Caco-2 (cell line): Measurements from ENCODE around the gene TNFRSF21. TPM values are rescaled to one million over a fixed set of nuclear protein-coding genes. Genes with fewer than 3 reads are reported as not detected.

Experiments used
- BruUV-seq: library from RNA; stranded (reverse); fragments of 400-500 nt; replicated peaks from 2 replicates; lab custom pipeline; 2021; lab: Mats Ljungman, UMichigan
- CTCF ChIA-PET: fragments of 300-600 bp; sonication (Branson Sonifier 250); formaldehyde crosslinking; loops from one replicate; lab custom pipeline; 2022; ENCODE audit warnings: antibody characterized with exemption; lab: Charles Lee
- POLR2A ChIA-PET: fragments of 300-600 bp; sonication (Branson Sonifier 250); formaldehyde crosslinking; loops from one replicate; lab custom pipeline; 2022; ENCODE audit warnings: antibody characterized with exemption; lab: Charles Lee
- DNase-seq, 2 experiments: peaks; one replicate each; pipeline versions ENCODE4 v3.0.0 to v3.0.0-alpha.2; 2020 to 2022
- H3K27me3 ChIP-seq: replicated peaks from 2 replicates; pipeline ENCODE4 v1.6.0; 2011; ENCODE audit warnings: low read length; ENCODE audit not compliant: control insufficient read depth, insufficient read depth
- H3K36me3 ChIP-seq: 2 replicates; pipeline ENCODE4 v1.5.1; 2011; ENCODE audit warnings: low read length; ENCODE audit not compliant: control insufficient read depth, insufficient read depth
- H3K4me1 ChIP-seq: fragments of 250-450 bp; sonication (Bioruptor Pico); 2 replicates; pipeline ENCODE4 v1.5.1; 2020; ENCODE audit warnings: mild to moderate bottlenecking
- H3K4me3 ChIP-seq: 2 replicates; pipeline ENCODE4 v1.5.1; 2011; ENCODE audit warnings: low read depth, mild to moderate bottlenecking, control low read depth, low read length
- H3K9me3 ChIP-seq: fragments of 250-450 bp; sonication (Bioruptor Pico); 2 replicates; pipeline ENCODE4 v1.5.1; 2020; ENCODE audit warnings: mild to moderate bottlenecking, moderate library complexity
- H3K27ac Mint-ChIP-seq: one replicate; pipeline ENCODE4 v1.8.0; 2022; ENCODE audit warnings: mixed read lengths; ENCODE audit not compliant: unreplicated experiment
- H3K27me3 Mint-ChIP-seq: one replicate; pipeline ENCODE4 v1.8.0; 2022; ENCODE audit warnings: mixed read lengths; ENCODE audit not compliant: insufficient read depth, unreplicated experiment
- H3K36me3 Mint-ChIP-seq: one replicate; pipeline ENCODE4 v1.8.0; 2022; ENCODE audit warnings: mild to moderate bottlenecking, mixed read lengths; ENCODE audit not compliant: insufficient read depth, unreplicated experiment
- H3K4me1 Mint-ChIP-seq: one replicate; pipeline ENCODE4 v1.8.0; 2022; ENCODE audit warnings: low read depth, mixed read lengths; ENCODE audit not compliant: unreplicated experiment
- H3K4me3 Mint-ChIP-seq: one replicate; pipeline ENCODE4 v1.8.0; 2022; ENCODE audit warnings: mild to moderate bottlenecking, moderate library complexity, mixed read lengths; ENCODE audit not compliant: unreplicated experiment
- H3K9me3 Mint-ChIP-seq: one replicate; pipeline ENCODE4 v1.8.0; 2022; ENCODE audit warnings: mixed read lengths; ENCODE audit not compliant: unreplicated experiment
- CTCF ChIP-seq, 2 experiments: fragments of 200-600 bp in 1 of 2; IDR thresholded peaks; 1 replicate in 1 of 2; 2 replicates in 1 of 2; pipeline versions ENCODE4 v1.5.1 to v1.8.0; 2011 to 2022; ENCODE audit warnings: antibody characterized with exemption in 1 of 2, control low read depth in 1 of 2, inconsistent platforms in 1 of 2, low read depth in 1 of 2, low read length in 1 of 2, mild to moderate bottlenecking in 1 of 2, moderate library complexity in 1 of 2; ENCODE audit not compliant: insufficient read depth in 1 of 2, severe bottlenecking in 1 of 2, unreplicated experiment in 1 of 2
- intact Hi-C: fragments of 100-400 bp; cut with micrococcal nuclease; formaldehyde crosslinking; loops from one replicate; pipeline ENCODE4 v1.10.0; 2022; ENCODE audit not compliant: unreplicated experiment
- total RNA-seq: library from RNA; stranded (reverse); gene quantifications from 2 replicates; pipeline ENCODE4 v1.2.3, GENCODE V29; 2022

TNFRSF21 gene
- total RNA-seq, 1 experiment from 2014 or later, result 60.8 TPM

GRCh38 chr6:47261191-47261590, 48.5 kb downstream of the TNFRSF21 start:
- H3K27me3 ChIP-seq, result no peaks in the 10 kb centered on the region
- H3K4me1 ChIP-seq, result no peaks in the 10 kb centered on the region
- H3K9me3 ChIP-seq, result no peaks in the 10 kb centered on the region
- no peaks in the 10 kb centered on the region; the same call in 1 of the 2 replicates for H3K36me3 ChIP-seq
- H3K9me3 Mint-ChIP-seq, result no peaks in the 10 kb centered on the region
- CTCF ChIA-PET, result no interaction called here
- H3K4me1 Mint-ChIP-seq, result peaks cover 16% of the 10 kb centered on the region
- no peak overlapping the region for H3K4me3 ChIP-seq
- DNase-seq, result no peak
- H3K27ac Mint-ChIP-seq, result no peak overlapping the region
- POLR2A ChIA-PET, result no interaction called here
- no peak for TF ChIP-seq CTCF (IDR thresholded peaks at IDR 0.05; ENCODE audit: insufficient read depth in 1 of 2, low read depth in 1 of 2, low read length in 1 of 2, severe bottlenecking in 1 of 2, unreplicated experiment in 1 of 2)
- H3K27me3 Mint-ChIP-seq, result no peaks in the 10 kb centered on the region
- intact Hi-C loops, result no loop called here
- no peak overlapping the region for H3K4me3 Mint-ChIP-seq
- no TSS peak for BruUV-seq
- H3K36me3 Mint-ChIP-seq, result peaks cover 60% of the 10 kb centered on the region

DNA sequence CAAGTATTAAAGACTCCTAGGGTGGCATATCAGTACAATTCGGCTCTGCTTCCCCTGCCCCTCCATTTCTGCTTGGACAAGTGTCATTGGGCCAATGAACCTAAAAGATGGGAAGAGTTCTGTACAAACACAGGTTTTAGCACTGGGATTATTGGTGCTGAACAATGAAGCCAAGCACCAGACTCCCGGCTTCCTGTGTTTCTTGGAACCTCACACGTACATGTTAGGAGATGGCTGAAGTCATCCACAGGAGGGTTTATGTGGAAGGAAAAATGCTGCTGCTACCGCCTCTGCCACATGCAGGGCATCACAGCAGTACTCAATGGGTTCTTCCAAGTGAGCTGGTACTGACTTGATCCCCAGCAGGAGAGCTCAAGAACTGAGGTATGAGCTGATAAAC, 49.7 kb downstream of the TNFRSF21 start:
- H3K4me3 Mint-ChIP-seq, result no peak overlapping the region
- Histone ChIP-seq H3K36me3 (no peaks in the 10 kb centered on the region; the same call in 1 of the 2 replicates), H3K9me3 (no peaks in the 10 kb centered on the region), H3K4me3 (no peak overlapping the region), H3K27me3 (no peaks in the 10 kb centered on the region), H3K4me1 (no peaks in the 10 kb centered on the region)
- no peaks in the 10 kb centered on the region for H3K9me3 Mint-ChIP-seq
- TF ChIP-seq CTCF (IDR thresholded peaks at IDR 0.05; ENCODE audit: insufficient read depth in 1 of 2, low read depth in 1 of 2, low read length in 1 of 2, severe bottlenecking in 1 of 2, unreplicated experiment in 1 of 2), result no peak
- no peak for DNase-seq
- CTCF ChIA-PET, result no interaction called here
- peaks cover 63% of the 10 kb centered on the region for H3K36me3 Mint-ChIP-seq
- H3K4me1 Mint-ChIP-seq, result peaks cover 16% of the 10 kb centered on the region
- H3K27me3 Mint-ChIP-seq, result no peaks in the 10 kb centered on the region
- intact Hi-C loops, result no loop called here
- BruUV-seq, result no TSS peak
- POLR2A ChIA-PET, result no interaction called here
- H3K27ac Mint-ChIP-seq, result no peak overlapping the region

DNA sequence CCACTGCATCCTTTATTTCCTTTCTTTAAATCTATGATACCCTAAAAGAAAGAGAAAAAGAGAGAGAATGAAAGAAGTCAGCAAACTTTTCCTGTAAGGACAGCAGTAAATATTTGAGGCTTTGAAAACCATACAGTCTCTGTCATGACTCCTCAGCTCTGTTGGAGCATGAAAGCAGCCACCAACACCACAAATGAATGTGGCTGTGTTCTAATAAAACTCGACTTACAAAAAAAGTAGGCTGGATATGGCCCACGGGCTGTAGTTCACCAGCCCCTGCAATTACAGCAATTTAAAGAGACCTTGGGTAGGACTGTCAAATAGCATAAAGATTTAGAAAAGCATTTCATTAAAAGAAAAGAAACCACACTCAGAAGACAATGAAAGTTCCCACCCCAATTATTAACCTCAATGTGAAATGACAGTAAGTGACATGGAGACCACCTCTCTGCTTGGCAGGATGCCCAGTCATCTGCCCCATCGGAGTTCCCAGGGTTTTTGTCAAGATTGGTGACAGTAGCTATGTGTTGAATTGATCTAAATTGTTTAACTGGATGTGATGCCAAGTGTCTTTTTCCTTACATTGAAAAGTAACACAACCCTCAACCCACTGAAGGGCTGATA, 50.9 kb downstream of the TNFRSF21 start:
- TF ChIP-seq CTCF (IDR thresholded peaks at IDR 0.05; ENCODE audit: insufficient read depth in 1 of 2, low read depth in 1 of 2, low read length in 1 of 2, severe bottlenecking in 1 of 2, unreplicated experiment in 1 of 2), result no peak
- peaks cover 16% of the 10 kb centered on the region for H3K4me1 Mint-ChIP-seq
- Histone ChIP-seq H3K4me3 (no peak overlapping the region), H3K9me3 (no peaks in the 10 kb centered on the region), H3K27me3 (no peaks in the 10 kb centered on the region), H3K36me3 (no peaks in the 10 kb centered on the region; the same call in 1 of the 2 replicates), H3K4me1 (no peaks in the 10 kb centered on the region)
- H3K27me3 Mint-ChIP-seq, result no peaks in the 10 kb centered on the region
- H3K4me3 Mint-ChIP-seq, result no peak overlapping the region
- no peaks in the 10 kb centered on the region for H3K9me3 Mint-ChIP-seq
- no peak for DNase-seq
- intact Hi-C loops, result no loop called here
- CTCF ChIA-PET, result no interaction called here
- H3K27ac Mint-ChIP-seq, result no peak overlapping the region
- BruUV-seq, result no TSS peak
- peaks cover 67% of the 10 kb centered on the region for H3K36me3 Mint-ChIP-seq
- POLR2A ChIA-PET, result no interaction called here
